GM12875 (cell line): ENCODE measurements around the gene SH3BP4.

Source experiments
- H3K4me3 ChIP-seq: one replicate; pipeline ENCODE4 v1.5.1; 2011; ENCODE audit warnings: low read depth, low read length, control low read depth
- TF ChIP-seq, protein P1 (sequence below): IDR thresholded peaks from 2 replicates; pipeline ENCODE4 v1.5.1; 2011; ENCODE audit warnings: low read depth, mild to moderate bottlenecking, control low read depth, inconsistent platforms, low read length, moderate library complexity, borderline replicate concordance; ENCODE audit not compliant: insufficient read depth

The SH3BP4 gene

DNA sequence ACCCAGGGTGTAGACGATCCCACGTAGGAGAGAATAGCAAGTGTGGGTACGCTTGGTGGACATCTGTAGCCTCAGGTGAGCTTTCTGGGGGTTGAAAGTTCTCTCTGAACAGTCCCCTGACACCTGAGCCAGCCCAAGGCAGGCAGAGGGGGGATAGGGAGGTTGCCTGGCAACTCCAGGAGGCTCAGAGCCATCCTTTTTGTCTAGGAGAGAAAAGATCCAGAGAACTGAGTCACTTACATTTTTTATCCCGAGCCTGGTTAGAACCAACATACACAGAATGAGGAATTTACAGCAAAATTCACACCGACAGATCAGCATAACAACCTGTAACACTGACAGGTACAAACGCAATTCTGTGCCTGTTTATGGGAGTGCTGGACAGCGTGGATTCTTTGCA, 113.2 kb downstream of the SH3BP4 start:
- no peak overlapping the region for H3K4me3 ChIP-seq
- TF ChIP-seq, protein P1, sequence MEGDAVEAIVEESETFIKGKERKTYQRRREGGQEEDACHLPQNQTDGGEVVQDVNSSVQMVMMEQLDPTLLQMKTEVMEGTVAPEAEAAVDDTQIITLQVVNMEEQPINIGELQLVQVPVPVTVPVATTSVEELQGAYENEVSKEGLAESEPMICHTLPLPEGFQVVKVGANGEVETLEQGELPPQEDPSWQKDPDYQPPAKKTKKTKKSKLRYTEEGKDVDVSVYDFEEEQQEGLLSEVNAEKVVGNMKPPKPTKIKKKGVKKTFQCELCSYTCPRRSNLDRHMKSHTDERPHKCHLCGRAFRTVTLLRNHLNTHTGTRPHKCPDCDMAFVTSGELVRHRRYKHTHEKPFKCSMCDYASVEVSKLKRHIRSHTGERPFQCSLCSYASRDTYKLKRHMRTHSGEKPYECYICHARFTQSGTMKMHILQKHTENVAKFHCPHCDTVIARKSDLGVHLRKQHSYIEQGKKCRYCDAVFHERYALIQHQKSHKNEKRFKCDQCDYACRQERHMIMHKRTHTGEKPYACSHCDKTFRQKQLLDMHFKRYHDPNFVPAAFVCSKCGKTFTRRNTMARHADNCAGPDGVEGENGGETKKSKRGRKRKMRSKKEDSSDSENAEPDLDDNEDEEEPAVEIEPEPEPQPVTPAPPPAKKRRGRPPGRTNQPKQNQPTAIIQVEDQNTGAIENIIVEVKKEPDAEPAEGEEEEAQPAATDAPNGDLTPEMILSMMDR = no peak

DNA sequence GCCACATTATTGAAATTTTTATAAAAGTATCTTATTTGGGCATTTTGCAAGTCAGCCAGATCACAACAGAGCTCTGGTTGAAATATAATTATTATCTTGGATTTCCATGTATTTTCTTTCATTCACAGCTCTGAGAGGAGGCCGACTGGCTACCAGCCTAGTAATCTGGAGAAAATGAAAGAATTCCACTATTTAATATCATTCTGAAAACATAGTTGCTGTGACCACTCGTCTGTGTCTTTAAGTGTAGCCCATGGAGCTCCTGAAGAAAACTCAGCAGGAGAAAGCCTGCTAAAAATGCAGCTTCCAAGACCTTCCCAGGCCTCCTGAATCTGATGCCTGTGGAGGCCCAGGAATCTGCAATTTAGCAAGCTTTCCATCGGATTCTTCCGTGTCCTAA, 114.7 kb downstream of the SH3BP4 start:
- TF ChIP-seq, protein P1 = no peak
- H3K4me3 ChIP-seq = no peak overlapping the region

DNA sequence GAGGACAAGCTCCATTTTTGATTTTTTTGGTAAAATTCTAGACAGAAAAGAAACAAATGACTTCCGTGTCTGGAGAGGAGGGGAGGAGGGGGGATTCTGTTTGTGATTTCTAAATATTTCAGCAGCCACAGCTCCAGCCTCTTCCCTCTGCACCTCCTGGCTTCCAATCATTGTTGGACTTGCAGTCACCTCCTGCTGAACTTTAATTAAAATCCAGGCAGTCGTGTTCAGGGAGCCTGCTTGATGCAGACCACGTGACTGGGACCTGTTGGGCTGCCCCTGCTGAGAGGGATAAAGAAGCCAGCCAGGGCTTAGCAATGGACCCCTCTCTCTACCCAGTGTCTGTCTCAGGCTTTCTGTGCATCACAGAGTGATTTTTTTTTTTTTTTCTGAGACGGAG, 115.1 kb downstream of the SH3BP4 start:
- H3K4me3 ChIP-seq = no peak overlapping the region
- TF ChIP-seq, protein P1 = no peak

DNA sequence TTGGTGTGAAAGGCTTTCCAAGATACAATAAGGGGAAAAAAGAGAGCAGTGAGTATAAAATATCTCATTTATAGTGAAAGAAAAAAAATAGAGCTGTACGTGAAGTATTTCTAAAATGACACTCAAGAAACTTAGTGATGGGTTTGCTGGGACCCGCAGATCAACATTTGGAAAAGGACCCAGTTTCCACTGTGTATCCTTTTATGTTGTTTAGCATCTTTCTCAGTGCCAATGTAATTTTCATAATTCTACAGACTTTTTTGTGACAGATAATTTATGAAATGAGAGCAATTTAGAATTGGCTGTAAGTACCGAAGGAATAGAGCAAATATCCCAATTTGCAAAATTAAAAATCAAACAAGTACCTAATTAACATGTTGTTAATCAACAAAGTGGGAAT, 116.9 kb downstream of the SH3BP4 start:
- TF ChIP-seq, protein P1 = no peak
- no peak overlapping the region for H3K4me3 ChIP-seq

DNA sequence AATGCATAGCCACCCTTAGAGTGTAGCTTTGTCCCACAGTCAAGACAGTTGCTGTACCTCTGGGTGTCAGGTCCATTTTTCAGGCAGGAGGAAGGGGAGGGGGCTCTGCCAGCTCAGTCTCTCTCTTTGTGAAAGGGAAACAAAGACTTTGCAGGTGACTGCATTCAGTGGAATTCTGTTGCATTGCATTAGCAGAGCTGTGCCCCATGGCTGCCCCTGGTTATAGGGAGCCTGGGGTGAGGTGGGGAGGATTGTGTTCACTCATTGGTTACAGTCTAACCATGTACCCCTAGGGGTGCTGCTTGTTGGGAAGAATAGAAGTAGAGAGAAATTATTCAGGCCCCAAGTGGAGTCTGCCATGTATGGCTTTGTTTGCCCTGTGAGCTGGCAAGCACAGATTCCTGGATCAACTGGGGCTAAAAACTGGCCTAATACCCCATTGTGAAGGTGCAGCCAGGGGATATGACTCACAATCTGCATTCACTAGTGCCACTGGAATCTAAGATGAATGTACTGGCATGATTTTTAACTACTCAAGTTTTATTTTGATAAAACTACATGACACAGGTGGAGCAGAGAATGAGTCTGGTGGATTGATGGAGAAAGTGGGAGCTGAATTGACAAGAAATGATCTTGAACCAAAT, 118.4 kb downstream of the SH3BP4 start:
- TF ChIP-seq, protein P1 = no peak
- no peak overlapping the region for H3K4me3 ChIP-seq

DNA sequence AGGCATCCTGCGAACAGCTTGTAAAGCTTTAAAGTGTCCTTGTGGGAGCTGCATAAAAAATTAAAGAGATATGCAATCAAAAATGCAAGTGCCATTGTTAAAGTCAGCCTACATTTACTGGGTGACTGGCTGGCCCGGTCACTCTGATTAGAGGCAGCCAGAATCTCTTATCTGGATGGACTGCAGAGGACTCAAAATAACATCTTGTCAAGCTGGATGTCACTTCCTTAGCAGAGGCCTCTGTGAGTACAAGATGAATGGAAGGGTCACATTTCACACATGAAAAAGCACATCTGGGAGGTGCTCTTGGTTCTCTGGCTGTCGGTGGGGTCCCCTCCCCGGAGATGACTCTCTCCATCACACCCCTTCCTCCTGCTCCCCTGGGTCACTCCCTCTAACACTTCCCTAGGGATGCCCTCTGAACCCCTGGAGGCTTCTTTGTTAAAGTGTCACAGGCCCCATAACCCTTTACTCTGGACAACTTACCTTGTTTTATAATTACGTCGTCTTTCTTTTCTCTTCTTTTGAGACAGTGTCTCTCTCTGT, 122.1 kb downstream of the SH3BP4 start:
- no peak overlapping the region for H3K4me3 ChIP-seq
- TF ChIP-seq, protein P1 = no peak

DNA sequence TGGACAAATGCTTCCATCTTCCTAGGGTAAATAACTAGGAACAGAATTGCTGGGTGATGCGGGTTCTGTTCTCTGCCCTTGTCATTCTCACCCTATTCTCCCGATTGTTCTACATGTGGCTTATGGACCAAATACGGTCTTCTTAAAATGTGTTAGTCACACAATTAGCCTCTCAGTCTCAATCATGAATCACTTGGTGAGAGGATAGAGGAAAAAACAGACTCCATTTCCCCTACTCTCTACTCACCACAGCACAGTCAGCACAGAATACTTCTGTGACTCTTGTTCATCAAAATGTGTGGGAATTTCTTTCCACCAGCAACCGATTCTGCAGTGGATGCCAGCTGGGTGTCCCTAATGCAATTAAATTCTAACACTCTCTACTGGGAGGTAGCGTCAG, 125.2 kb downstream of the SH3BP4 start:
- no peak overlapping the region for H3K4me3 ChIP-seq

More for the DNA sequence above, 125.2 kb downstream of the SH3BP4 start:
- TF ChIP-seq, protein P1 = no peak
